Activated T-helper 1 cell treated with Interleukin-2 at 50 U/mL for 16 hours (primary cell): Measurements from ENCODE around the gene PRKCZ.

Experiments
- DNase-seq: peaks from one replicate; pipeline ENCODE4 v3.0.0-alpha.2; 2020; ENCODE audit warnings: low read depth

The PRKCZ gene

GRCh38 chr1:2061065-2061778 lies 11.0 kb downstream of the PRKCZ start:
- no peak for DNase-seq

- no peak for DNase-seq
These were observed 15.5 kb downstream of the PRKCZ start for GRCh38 chr1:2065699-2066098.

GRCh38 chr1:2067393-2067792 lies 17.2 kb downstream of the PRKCZ start:
- no peak for DNase-seq

- DNase-seq, result no peak
These were observed 17.8 kb downstream of the PRKCZ start for GRCh38 chr1:2067981-2068380.

GRCh38 chr1:2068951-2069350 lies 18.7 kb downstream of the PRKCZ start:
- no peak for DNase-seq

GRCh38 chr1:2070016-2070415 lies 19.8 kb downstream of the PRKCZ start:
- DNase-seq, result no peak

- DNase-seq, result no peak
These were observed 20.8 kb downstream of the PRKCZ start for GRCh38 chr1:2070800-2071530.

- DNase-seq, result no peak
These were observed 22.0 kb downstream of the PRKCZ start for GRCh38 chr1:2072109-2072806.

- no peak for DNase-seq
These were observed 22.7 kb downstream of the PRKCZ start for GRCh38 chr1:2072891-2073290.

- no peak for DNase-seq
These were observed 23.4 kb downstream of the PRKCZ start for GRCh38 chr1:2073382-2074230.

GRCh38 chr1:2074396-2074795 lies 24.2 kb downstream of the PRKCZ start:
- DNase-seq, result no peak

- DNase-seq, result no peak
These were observed 24.9 kb downstream of the PRKCZ start for GRCh38 chr1:2074944-2075740.

GRCh38 chr1:2076826-2077225 lies 26.6 kb downstream of the PRKCZ start:
- DNase-seq, result no peak

- no peak for DNase-seq
These were observed 28.0 kb downstream of the PRKCZ start for GRCh38 chr1:2078170-2078569.

- no peak for DNase-seq
These were observed 29.3 kb downstream of the PRKCZ start for GRCh38 chr1:2079396-2080085.

- no peak for DNase-seq
These were observed 29.9 kb downstream of the PRKCZ start for GRCh38 chr1:2080140-2080539.

GRCh38 chr1:2080884-2081283 lies 30.7 kb downstream of the PRKCZ start:
- DNase-seq, result no peak

- DNase-seq, result no peak
These were observed 31.2 kb downstream of the PRKCZ start for GRCh38 chr1:2081326-2081885.

- DNase-seq, result no peak
These were observed 31.9 kb downstream of the PRKCZ start for GRCh38 chr1:2082064-2082463.

GRCh38 chr1:2083666-2084065 lies 33.5 kb downstream of the PRKCZ start:
- DNase-seq, result no peak
